Smooth muscle cell (in vitro differentiated cells): ENCODE measurements around the gene UCKL1. TPM values are rescaled to one million over a fixed set of nuclear protein-coding genes. Genes with fewer than 3 reads are reported as not detected.

Source experiments
- DNase-seq: peaks from one replicate; lab custom pipeline; 2025; ENCODE audit not compliant: unreplicated experiment; lab: John Stamatoyannopoulos, UW
- H2AFZ ChIP-seq: fragments of 200-600 bp; sonication (generic); 2 replicates; pipeline ENCODE4 v1.6.0; 2016; ENCODE audit warnings: antibody characterized with exemption, low read depth, mild to moderate bottlenecking
- H3F3A ChIP-seq: fragments of 200-600 bp; sonication (generic); 2 replicates; pipeline ENCODE4 v1.6.0; 2017; ENCODE audit warnings: antibody characterized with exemption, low read depth
- H3K27ac ChIP-seq: fragments of 200-600 bp; sonication (generic); 2 replicates; pipeline ENCODE4 v1.5.1; 2016; ENCODE audit warnings: low read depth, mild to moderate bottlenecking
- H3K27me3 ChIP-seq: fragments of 200-600 bp; sonication (generic); 2 replicates; pipeline ENCODE4 v1.6.1; 2016; ENCODE audit warnings: low read depth, mild to moderate bottlenecking
- H3K36me3 ChIP-seq: fragments of 200-600 bp; sonication (generic); 2 replicates; pipeline ENCODE4 v1.5.1; 2016; ENCODE audit warnings: low read depth
- H3K4me1 ChIP-seq: fragments of 200-600 bp; sonication (generic); 2 replicates; pipeline ENCODE4 v1.5.1; 2016; ENCODE audit warnings: low read depth
- H3K4me2 ChIP-seq: fragments of 200-600 bp; sonication (generic); 2 replicates; pipeline ENCODE4 v1.6.0; 2016; ENCODE audit warnings: mild to moderate bottlenecking
- H3K4me3 ChIP-seq: fragments of 200-600 bp; sonication (generic); 2 replicates; pipeline ENCODE4 v1.5.1; 2016; ENCODE audit warnings: mild to moderate bottlenecking
- H3K79me2 ChIP-seq: fragments of 200-600 bp; sonication (generic); 2 replicates; pipeline ENCODE4 v1.6.0; 2016; ENCODE audit warnings: low read depth, mild to moderate bottlenecking
- H3K9ac ChIP-seq: fragments of 200-600 bp; sonication (generic); 2 replicates; pipeline ENCODE4 v1.6.0; 2016; ENCODE audit warnings: low read depth
- H3K9me3 ChIP-seq: fragments of 200-600 bp; sonication (generic); replicated peaks from 2 replicates; pipeline ENCODE4 v1.5.1; 2016; ENCODE audit warnings: low read depth
- H4K20me1 ChIP-seq: fragments of 200-600 bp; sonication (generic); 2 replicates; pipeline ENCODE4 v1.6.0; 2016; ENCODE audit warnings: low read depth
- WGBS: methylation state at CpG from one replicate; pipeline ENCODE4 v1.1.7; 2016; ENCODE audit warnings: low lambda C conversion rate; 5-methylcytosine and 5-hydroxymethylcytosine counted together
- polyA plus RNA-seq: library from polyadenylated mRNA; unstranded; fragments of >200 nt; fragmentation: Nextera tagmentation; extraction: Ambion mirVana; gene quantifications from 2 replicates; pipeline ENCODE4 v1.2.1, GENCODE V29; 2016
- total RNA-seq: library from RNA; depleted of rRNA; stranded (reverse); fragments of >200 nt; gene quantifications from 2 replicates; pipeline ENCODE4 v1.2.3, GENCODE V29; 2014
- TF ChIP-seq, protein P1 (sequence below): fragments of 200-600 bp; sonication (generic); IDR thresholded peaks from 2 replicates; pipeline ENCODE4 v1.5.1; 2017; ENCODE audit warnings: borderline replicate concordance, mild to moderate bottlenecking, antibody characterized with exemption; ENCODE audit not compliant: insufficient read depth, poor library complexity, severe bottlenecking

UCKL1 gene
- total and polyA plus RNA-seq, 2 experiments from 2014 or later, result 17.2 to 22.6 TPM

DNA sequence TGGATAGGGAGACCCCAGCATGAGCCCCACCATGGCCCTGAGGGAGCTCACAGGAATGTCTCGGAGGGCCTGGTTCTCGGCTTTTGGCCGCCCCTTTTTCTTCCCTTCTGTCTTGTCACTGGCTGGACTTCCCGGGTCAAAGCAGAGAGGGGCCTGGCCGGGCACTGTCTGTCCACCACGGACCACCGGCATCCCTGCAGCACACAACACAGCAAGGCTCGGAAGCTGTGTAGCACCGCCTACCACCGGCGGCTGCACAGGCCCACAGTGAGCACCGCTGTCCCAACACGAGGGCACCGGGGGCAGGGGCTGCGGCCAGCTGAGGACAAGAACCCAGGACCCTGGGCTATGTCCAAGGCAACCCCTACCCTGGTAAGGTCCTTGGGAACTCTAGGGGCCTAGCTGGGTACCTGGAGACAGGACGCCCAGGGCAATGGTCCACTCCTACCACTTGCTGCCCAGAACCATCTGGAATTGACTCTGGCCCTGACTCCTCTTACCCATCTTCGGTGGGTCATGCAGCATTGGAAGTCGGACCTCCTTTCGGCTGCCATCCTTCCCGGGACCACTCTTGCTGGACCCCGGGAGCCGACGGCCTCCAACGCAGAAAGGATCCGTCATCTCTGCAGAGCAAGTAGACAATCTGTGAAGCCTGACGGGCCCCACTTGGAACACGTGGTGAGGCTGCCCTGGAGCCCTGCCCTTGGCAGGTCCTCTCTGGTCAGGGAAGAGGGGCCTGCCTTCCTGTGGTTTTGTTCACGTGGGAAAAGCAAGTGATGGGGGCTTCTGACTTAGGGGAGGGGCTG, 11.3 kb upstream of the UCKL1 start:
- no peak overlapping the region for H3K4me3 ChIP-seq
- DNase-seq, result no peak
- no peak overlapping the region for H3K27ac ChIP-seq
- H3F3A ChIP-seq, result no peaks in the 10 kb centered on the region
- H3K27me3 ChIP-seq, result no peaks in the 10 kb centered on the region
- no peaks in the 10 kb centered on the region for H4K20me1 ChIP-seq
- H2AFZ ChIP-seq, result no peak overlapping the region
- TF ChIP-seq, protein P1, sequence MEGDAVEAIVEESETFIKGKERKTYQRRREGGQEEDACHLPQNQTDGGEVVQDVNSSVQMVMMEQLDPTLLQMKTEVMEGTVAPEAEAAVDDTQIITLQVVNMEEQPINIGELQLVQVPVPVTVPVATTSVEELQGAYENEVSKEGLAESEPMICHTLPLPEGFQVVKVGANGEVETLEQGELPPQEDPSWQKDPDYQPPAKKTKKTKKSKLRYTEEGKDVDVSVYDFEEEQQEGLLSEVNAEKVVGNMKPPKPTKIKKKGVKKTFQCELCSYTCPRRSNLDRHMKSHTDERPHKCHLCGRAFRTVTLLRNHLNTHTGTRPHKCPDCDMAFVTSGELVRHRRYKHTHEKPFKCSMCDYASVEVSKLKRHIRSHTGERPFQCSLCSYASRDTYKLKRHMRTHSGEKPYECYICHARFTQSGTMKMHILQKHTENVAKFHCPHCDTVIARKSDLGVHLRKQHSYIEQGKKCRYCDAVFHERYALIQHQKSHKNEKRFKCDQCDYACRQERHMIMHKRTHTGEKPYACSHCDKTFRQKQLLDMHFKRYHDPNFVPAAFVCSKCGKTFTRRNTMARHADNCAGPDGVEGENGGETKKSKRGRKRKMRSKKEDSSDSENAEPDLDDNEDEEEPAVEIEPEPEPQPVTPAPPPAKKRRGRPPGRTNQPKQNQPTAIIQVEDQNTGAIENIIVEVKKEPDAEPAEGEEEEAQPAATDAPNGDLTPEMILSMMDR, result no peak
- peaks cover 3% of the 10 kb centered on the region for H3K79me2 ChIP-seq
- H3K9me3 ChIP-seq, result no peaks in the 10 kb centered on the region
- peaks cover 12% of the 10 kb centered on the region for H3K4me1 ChIP-seq
- no peak overlapping the region for H3K4me2 ChIP-seq
- no peak overlapping the region for H3K9ac ChIP-seq
- 95% methylated on average over 28 of the region's 28 CpGs for WGBS
- no peaks in the 10 kb centered on the region for H3K36me3 ChIP-seq

DNA sequence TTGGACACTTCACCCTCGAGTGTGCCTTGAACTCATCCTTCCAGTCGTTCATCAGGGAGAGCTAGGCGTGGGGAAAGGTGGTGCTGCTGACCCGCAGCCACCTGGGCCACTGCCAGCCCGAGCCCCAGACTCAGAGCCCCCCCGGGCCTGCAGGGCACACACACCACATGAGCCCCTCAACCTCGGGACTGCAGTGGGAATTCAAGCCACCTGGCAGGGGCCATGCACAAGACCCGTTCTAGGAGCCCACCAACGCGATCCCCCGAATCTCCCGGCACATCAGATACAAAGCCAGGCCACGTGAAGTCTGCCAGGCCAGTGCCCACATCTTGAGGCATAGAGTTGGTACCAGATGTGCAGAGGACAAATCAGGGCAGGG, 10.7 kb upstream of the UCKL1 start:
- 97% methylated on average over 13 of the region's 13 CpGs for WGBS
- no peak overlapping the region for H3K9ac ChIP-seq
- H3K4me3 ChIP-seq, result no peak overlapping the region
- TF ChIP-seq, protein P1, result no peak
- H3K36me3 ChIP-seq, result no peaks in the 10 kb centered on the region
- H3K4me1 ChIP-seq, result peaks cover 12% of the 10 kb centered on the region
- DNase-seq, result no peak
- no peak overlapping the region for H3K27ac ChIP-seq
- no peaks in the 10 kb centered on the region for H3K9me3 ChIP-seq
- H3K4me2 ChIP-seq, result no peak overlapping the region
- no peaks in the 10 kb centered on the region for H3F3A ChIP-seq
- H3K27me3 ChIP-seq, result no peaks in the 10 kb centered on the region
- H3K79me2 ChIP-seq, result peaks cover 3% of the 10 kb centered on the region
- no peaks in the 10 kb centered on the region for H4K20me1 ChIP-seq
- H2AFZ ChIP-seq, result no peak overlapping the region

DNA sequence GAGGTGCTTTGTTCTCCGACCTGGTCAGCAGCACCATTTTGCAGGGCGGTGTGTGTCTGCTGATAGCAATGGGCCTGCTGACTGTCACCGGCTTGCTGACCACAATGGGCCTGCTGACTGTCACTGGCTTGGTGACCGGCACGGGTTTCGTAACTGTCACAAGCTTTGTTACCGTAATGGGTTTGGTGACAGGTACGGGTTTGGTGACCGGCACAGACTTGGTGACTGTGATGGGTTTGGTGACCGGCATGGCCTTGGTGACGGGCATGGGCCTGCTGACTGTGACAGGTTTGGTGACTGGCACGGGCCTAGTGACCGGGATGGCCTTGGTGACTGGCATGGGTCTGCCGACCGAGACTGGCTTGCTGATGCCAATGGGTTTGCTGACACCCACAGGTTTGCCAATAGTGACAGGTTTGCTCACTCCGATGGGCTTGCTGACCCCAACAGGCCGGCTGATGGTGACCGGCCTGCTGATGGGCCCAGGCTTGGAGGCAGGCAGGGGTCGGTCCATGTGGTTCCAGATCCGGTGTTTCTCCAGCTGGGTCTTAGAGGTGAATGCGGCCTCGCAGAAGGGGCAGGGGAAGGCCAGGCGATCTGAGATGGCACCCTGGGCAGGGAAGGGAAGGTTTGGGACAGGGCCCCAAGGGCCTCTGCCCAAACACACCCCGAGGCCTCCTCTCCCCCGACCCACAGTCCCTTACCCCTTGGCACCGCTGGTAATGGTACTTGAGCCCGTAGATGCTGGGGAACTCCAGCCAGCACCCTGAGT, 10.1 kb upstream of the UCKL1 start:
- no peak overlapping the region for H3K4me3 ChIP-seq
- H3K27ac ChIP-seq, result no peak overlapping the region
- peaks cover 12% of the 10 kb centered on the region for H3K4me1 ChIP-seq
- no peak for DNase-seq
- no peaks in the 10 kb centered on the region for H3K9me3 ChIP-seq
- H3K27me3 ChIP-seq, result no peaks in the 10 kb centered on the region
- 96% methylated on average over 23 of the region's 27 CpGs for WGBS
- H3K9ac ChIP-seq, result no peak overlapping the region
- TF ChIP-seq, protein P1, result no peak
- no peak overlapping the region for H3K4me2 ChIP-seq
- H4K20me1 ChIP-seq, result no peaks in the 10 kb centered on the region
- H3F3A ChIP-seq, result no peaks in the 10 kb centered on the region
- peaks cover 3% of the 10 kb centered on the region for H3K79me2 ChIP-seq
- H2AFZ ChIP-seq, result no peak overlapping the region
- H3K36me3 ChIP-seq, result no peaks in the 10 kb centered on the region
